Mesendoderm (in vitro differentiated cells): ENCODE measurements around the gene KRTAP10-2.

Experiments
- DNase-seq: peaks from one replicate; pipeline ENCODE4 v3.0.0; 2013
- H2AK5ac ChIP-seq: 2 replicates; pipeline ENCODE4 v1.6.1; 2013; ENCODE audit warnings: low read length, inconsistent platforms
- H2BK120ac ChIP-seq: 2 replicates; pipeline ENCODE4 v1.6.1; 2013; ENCODE audit warnings: low read depth, mild to moderate bottlenecking, low read length, moderate library complexity, mixed read lengths
- H2BK15ac ChIP-seq: replicated peaks from 2 replicates; pipeline ENCODE4 v1.6.1; 2013; ENCODE audit warnings: low read depth, mild to moderate bottlenecking, moderate library complexity
- H2BK5ac ChIP-seq: 2 replicates; pipeline ENCODE4 v1.6.1; 2013; ENCODE audit warnings: low read length, inconsistent platforms
- H3K18ac ChIP-seq: 2 replicates; pipeline ENCODE4 v1.6.1; 2013; ENCODE audit warnings: mild to moderate bottlenecking, low read length, mixed read lengths
- H3K23ac ChIP-seq: one replicate; pipeline ENCODE4 v1.6.1; 2013; ENCODE audit warnings: low read length
- H3K27ac ChIP-seq: 2 replicates; pipeline ENCODE4 v1.5.1; 2013; ENCODE audit warnings: low read depth, mild to moderate bottlenecking, inconsistent platforms, low read length, moderate library complexity
- H3K27me3 ChIP-seq: 2 replicates; pipeline ENCODE4 v1.6.1; 2013; ENCODE audit warnings: low read length, control low read depth, mild to moderate bottlenecking, inconsistent platforms; ENCODE audit not compliant: insufficient read depth, poor library complexity
- H3K36me3 ChIP-seq: 2 replicates; pipeline ENCODE4 v1.6.1; 2013; ENCODE audit warnings: low read length, inconsistent platforms; ENCODE audit not compliant: control insufficient read depth, insufficient read depth
- H3K4ac ChIP-seq: one replicate; pipeline ENCODE4 v1.6.1; 2013; ENCODE audit warnings: low read depth, mild to moderate bottlenecking, low read length, moderate library complexity
- H3K4me1 ChIP-seq: 2 replicates; pipeline ENCODE4 v1.6.1; 2013; ENCODE audit warnings: low read depth, low read length, inconsistent platforms; ENCODE audit not compliant: control insufficient read depth
- H3K4me2 ChIP-seq: 2 replicates; pipeline ENCODE4 v1.6.1; 2013; ENCODE audit warnings: low read length
- H3K4me3 ChIP-seq: 2 replicates; pipeline ENCODE4 v1.5.1; 2013; ENCODE audit warnings: mild to moderate bottlenecking, low read length
- H3K56ac ChIP-seq: one replicate; pipeline ENCODE4 v1.6.1; 2013; ENCODE audit warnings: low read length
- H3K79me1 ChIP-seq: 2 replicates; pipeline ENCODE4 v1.6.1; 2013; ENCODE audit warnings: low read length, inconsistent platforms
- H3K79me2 ChIP-seq: 2 replicates; pipeline ENCODE4 v1.6.1; 2013; ENCODE audit warnings: mild to moderate bottlenecking, low read length; ENCODE audit not compliant: control insufficient read depth, insufficient read depth
- H3K9ac ChIP-seq: 2 replicates; pipeline ENCODE4 v1.6.1; 2013; ENCODE audit warnings: low read length, inconsistent platforms
- H4K5ac ChIP-seq: one replicate; pipeline ENCODE4 v1.6.1; 2013; ENCODE audit warnings: low read length
- H4K8ac ChIP-seq: one replicate; pipeline ENCODE4 v1.6.1; 2013; ENCODE audit warnings: low read depth, mild to moderate bottlenecking, control low read depth, low read length, moderate library complexity
- WGBS: extraction: QIAGEN DNeasy Blood & Tissue Kit; methylation state at CpG from one replicate; pipeline ENCODE4 v1.1.7; 2013; ENCODE audit warnings: low lambda C conversion rate, missing lambda C conversion rate; ENCODE audit not compliant: insufficient coverage; ENCODE audit errors: extremely low coverage; 5-methylcytosine and 5-hydroxymethylcytosine counted together

KRTAP10-2 gene

GRCh38 chr21:44516342-44516741 lies 35.0 kb downstream of the KRTAP10-2 start:
- H3K4me2 ChIP-seq: no peak overlapping the region
- H3K79me2 ChIP-seq: no peaks in the 10 kb centered on the region
- no peak overlapping the region for H2BK5ac ChIP-seq
- no peaks in the 10 kb centered on the region for H3K79me1 ChIP-seq
- H3K23ac ChIP-seq: no peak overlapping the region
- H3K27me3 ChIP-seq: no peaks in the 10 kb centered on the region
- no peaks in the 10 kb centered on the region for H3K4me1 ChIP-seq
- DNase-seq: no peak
- no peak overlapping the region for H4K5ac ChIP-seq
- H4K8ac ChIP-seq: no peak overlapping the region
- no peak overlapping the region for H2BK120ac ChIP-seq
- no peaks in the 10 kb centered on the region for H3K36me3 ChIP-seq
- no peak overlapping the region for H3K56ac ChIP-seq
- H3K18ac ChIP-seq: no peak overlapping the region
- H2AK5ac ChIP-seq: no peak overlapping the region
- H3K4ac ChIP-seq: no peak overlapping the region
- WGBS: no CpG with 5 or more reads among the region's 13 CpGs
- no peak overlapping the region for H2BK15ac ChIP-seq
- H3K4me3 ChIP-seq: no peak overlapping the region
- no peak overlapping the region for H3K9ac ChIP-seq
- H3K27ac ChIP-seq: no peak overlapping the region

GRCh38 chr21:44515359-44516165 lies 35.7 kb downstream of the KRTAP10-2 start:
- DNase-seq: no peak
- Histone ChIP-seq H2AK5ac (no peak overlapping the region), H3K36me3 (no peaks in the 10 kb centered on the region), H3K18ac (no peak overlapping the region), H3K4ac (no peak overlapping the region), H3K9ac (no peak overlapping the region), H2BK15ac (no peak overlapping the region), H3K4me2 (no peak overlapping the region), H3K4me1 (no peaks in the 10 kb centered on the region), H4K8ac (no peak overlapping the region), H2BK120ac (no peak overlapping the region), H3K27me3 (no peaks in the 10 kb centered on the region), H4K5ac (no peak overlapping the region), H3K27ac (no peak overlapping the region), H3K79me1 (no peaks in the 10 kb centered on the region), H2BK5ac (no peak overlapping the region), H3K23ac (no peak overlapping the region), H3K4me3 (no peak overlapping the region), H3K56ac (no peak overlapping the region), H3K79me2 (no peaks in the 10 kb centered on the region)
- no CpG with 5 or more reads among the region's 32 CpGs for WGBS

- Histone ChIP-seq H2AK5ac (no peak overlapping the region), H3K79me2 (no peaks in the 10 kb centered on the region), H3K23ac (no peak overlapping the region), H3K9ac (no peak overlapping the region), H3K27me3 (no peaks in the 10 kb centered on the region), H3K4ac (no peak overlapping the region), H3K27ac (no peak overlapping the region), H4K5ac (no peak overlapping the region), H2BK15ac (no peak overlapping the region), H3K4me2 (no peak overlapping the region), H3K4me3 (no peak overlapping the region), H3K56ac (no peak overlapping the region), H2BK120ac (no peak overlapping the region), H4K8ac (no peak overlapping the region), H3K36me3 (no peaks in the 10 kb centered on the region), H3K18ac (no peak overlapping the region), H2BK5ac (no peak overlapping the region), H3K4me1 (no peaks in the 10 kb centered on the region), H3K79me1 (no peaks in the 10 kb centered on the region)
- WGBS: no CpG with 5 or more reads among the region's 11 CpGs
- no peak for DNase-seq
Measured at GRCh38 chr21:44514746-44515358, 36.5 kb downstream of the KRTAP10-2 start.

- Histone ChIP-seq H2BK15ac (no peak overlapping the region), H4K8ac (no peak overlapping the region), H4K5ac (no peak overlapping the region), H3K4ac (no peak overlapping the region), H3K56ac (no peak overlapping the region), H3K27me3 (no peaks in the 10 kb centered on the region), H3K23ac (no peak overlapping the region), H3K4me1 (no peaks in the 10 kb centered on the region), H3K36me3 (no peaks in the 10 kb centered on the region), H3K79me2 (no peaks in the 10 kb centered on the region), H3K27ac (no peak overlapping the region), H3K4me3 (no peak overlapping the region), H2AK5ac (no peak overlapping the region), H2BK5ac (no peak overlapping the region), H3K4me2 (no peak overlapping the region), H3K18ac (no peak overlapping the region), H3K79me1 (no peaks in the 10 kb centered on the region), H2BK120ac (no peak overlapping the region), H3K9ac (no peak overlapping the region)
- no peak for DNase-seq
- WGBS: no CpG with 5 or more reads among the region's 7 CpGs
Measured at GRCh38 chr21:44514218-44514520, 37.1 kb downstream of the KRTAP10-2 start.

- Histone ChIP-seq H3K4ac (no peak overlapping the region), H3K27ac (no peak overlapping the region), H2BK15ac (no peak overlapping the region), H2BK120ac (no peak overlapping the region), H2AK5ac (no peak overlapping the region), H3K79me1 (no peaks in the 10 kb centered on the region), H3K23ac (no peak overlapping the region), H3K4me2 (no peak overlapping the region), H3K4me3 (no peak overlapping the region), H3K56ac (no peak overlapping the region), H3K36me3 (no peaks in the 10 kb centered on the region), H3K79me2 (no peaks in the 10 kb centered on the region), H3K4me1 (no peaks in the 10 kb centered on the region), H4K5ac (no peak overlapping the region), H3K27me3 (no peaks in the 10 kb centered on the region), H3K18ac (no peak overlapping the region), H2BK5ac (no peak overlapping the region), H4K8ac (no peak overlapping the region), H3K9ac (no peak overlapping the region)
- no peak for DNase-seq
- WGBS: no CpG with 5 or more reads among the region's 15 CpGs
Measured at GRCh38 chr21:44513389-44514217, 37.7 kb downstream of the KRTAP10-2 start.
